H1 (cell line): Measurements from ENCODE around the gene TFCP2L1.

Experiments used
- BCL11A ChIP-seq, 2 experiments: IDR thresholded peaks; one replicate each; pipeline ENCODE4 v1.6.1; 2011; ENCODE audit warnings: low read depth in 2 of 2, low read length in 2 of 2, mild to moderate bottlenecking in 2 of 2
- CREB1 ChIP-seq: IDR thresholded peaks from 2 replicates; pipeline ENCODE4 v1.6.1; 2012; ENCODE audit warnings: inconsistent platforms
- EGR1 ChIP-seq: IDR thresholded peaks from 2 replicates; pipeline ENCODE4 v1.6.1; 2011; ENCODE audit warnings: low read depth, low read length, borderline replicate concordance
- KDM1A ChIP-seq: fragments of 200-600, 300-600 bp; sonication (generic); IDR thresholded peaks from 2 replicates; pipeline ENCODE4 v1.7.1; 2016; ENCODE audit warnings: mild to moderate bottlenecking, low read length, borderline replicate concordance
- NRF1 ChIP-seq: IDR thresholded peaks from 2 replicates; pipeline ENCODE4 v1.6.1; 2011; ENCODE audit warnings: mild to moderate bottlenecking, low read depth, low read length, improper control_type of control experiment
- POLR2A ChIP-seq, 2 experiments: IDR thresholded peaks; 1 replicate in 1 of 2; 2 replicates in 1 of 2; pipeline ENCODE4 v1.6.1; 2011; ENCODE audit warnings: low read depth in 2 of 2, low read length in 2 of 2, mild to moderate bottlenecking in 2 of 2; ENCODE audit errors: control extremely low read depth in 1 of 2
- POLR2AphosphoS5 ChIP-seq: IDR thresholded peaks from 2 replicates; pipeline ENCODE4 v1.6.1; 2011; ENCODE audit warnings: low read depth, low read length
- RBBP5 ChIP-seq: IDR thresholded peaks from 2 replicates; pipeline ENCODE4 v1.7.1; 2012; ENCODE audit warnings: low read depth, mild to moderate bottlenecking, inconsistent platforms, low read length, moderate library complexity, borderline replicate concordance
- SP1 ChIP-seq: IDR thresholded peaks from 2 replicates; pipeline ENCODE4 v1.6.1; 2011; ENCODE audit warnings: low read depth, low read length
- TAF1 ChIP-seq: IDR thresholded peaks from 2 replicates; pipeline ENCODE4 v1.6.1; 2011; ENCODE audit warnings: mild to moderate bottlenecking, low read depth, low read length
- TF ChIP-seq, protein P1 (sequence below), 3 experiments: IDR thresholded peaks; 1 replicate in 2 of 3; 2 replicates in 1 of 3; pipeline versions ENCODE4 v1.5.1 to v1.6.1; 2011; ENCODE audit warnings: low read length in 3 of 3, mild to moderate bottlenecking in 3 of 3, inconsistent platforms in 2 of 3, low read depth in 1 of 3, moderate library complexity in 1 of 3; ENCODE audit not compliant: insufficient read depth in 1 of 3; ENCODE audit errors: control extremely low read depth in 1 of 3
- TF ChIP-seq, protein P2 (sequence below): IDR thresholded peaks from 2 replicates; pipeline ENCODE4 v1.6.1; 2012; ENCODE audit warnings: inconsistent platforms
- TF ChIP-seq, protein P3 (sequence below): fragments of 300-600 bp; sonication (generic); IDR thresholded peaks from 2 replicates; pipeline ENCODE4 v1.7.1; 2012; ENCODE audit warnings: low read length, moderate library complexity, mild to moderate bottlenecking, inconsistent platforms; ENCODE audit not compliant: insufficient replicate concordance

DNA sequence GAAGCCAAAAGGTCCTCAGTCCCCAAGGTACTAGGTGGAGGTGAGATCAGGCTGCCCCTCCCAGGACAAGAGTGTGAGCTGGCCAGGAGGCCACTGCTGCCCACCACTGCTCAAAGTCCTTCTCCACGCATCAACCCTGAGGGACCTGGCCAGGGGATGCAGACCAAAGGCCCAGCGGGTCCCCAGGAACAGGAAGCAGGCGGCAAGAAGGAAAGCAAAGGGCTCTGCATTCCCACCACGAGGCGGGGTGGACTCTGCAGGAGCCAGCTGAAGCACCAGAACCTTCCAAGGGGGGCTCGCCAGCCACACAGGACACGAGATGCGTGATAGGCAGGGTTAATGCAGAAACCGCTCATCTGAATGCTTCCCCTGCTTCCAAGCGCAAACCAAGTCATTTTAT is 67.4 kb downstream of the TFCP2L1 start:
- TF ChIP-seq EGR1 (no peak), TAF1 (no peak), KDM1A (no peak), CREB1 (no peak), POLR2A (IDR thresholded peaks at IDR 0.05; ENCODE audit: control extremely low read depth in 1 of 2, low read depth in 2 of 2, low read length in 2 of 2) (no peak), RBBP5 (no peak), POLR2AphosphoS5 (no peak), NRF1 (no peak), BCL11A (IDR thresholded peaks at IDR 0.05; ENCODE audit: low read depth in 2 of 2, low read length in 2 of 2) (no peak), SP1 (no peak)
- TF ChIP-seq, protein P1, sequence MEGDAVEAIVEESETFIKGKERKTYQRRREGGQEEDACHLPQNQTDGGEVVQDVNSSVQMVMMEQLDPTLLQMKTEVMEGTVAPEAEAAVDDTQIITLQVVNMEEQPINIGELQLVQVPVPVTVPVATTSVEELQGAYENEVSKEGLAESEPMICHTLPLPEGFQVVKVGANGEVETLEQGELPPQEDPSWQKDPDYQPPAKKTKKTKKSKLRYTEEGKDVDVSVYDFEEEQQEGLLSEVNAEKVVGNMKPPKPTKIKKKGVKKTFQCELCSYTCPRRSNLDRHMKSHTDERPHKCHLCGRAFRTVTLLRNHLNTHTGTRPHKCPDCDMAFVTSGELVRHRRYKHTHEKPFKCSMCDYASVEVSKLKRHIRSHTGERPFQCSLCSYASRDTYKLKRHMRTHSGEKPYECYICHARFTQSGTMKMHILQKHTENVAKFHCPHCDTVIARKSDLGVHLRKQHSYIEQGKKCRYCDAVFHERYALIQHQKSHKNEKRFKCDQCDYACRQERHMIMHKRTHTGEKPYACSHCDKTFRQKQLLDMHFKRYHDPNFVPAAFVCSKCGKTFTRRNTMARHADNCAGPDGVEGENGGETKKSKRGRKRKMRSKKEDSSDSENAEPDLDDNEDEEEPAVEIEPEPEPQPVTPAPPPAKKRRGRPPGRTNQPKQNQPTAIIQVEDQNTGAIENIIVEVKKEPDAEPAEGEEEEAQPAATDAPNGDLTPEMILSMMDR (IDR thresholded peaks at IDR 0.05; ENCODE audit: control extremely low read depth in 1 of 3, insufficient read depth in 1 of 3, low read depth in 1 of 3, low read length in 3 of 3): no peak
- TF ChIP-seq, protein P2, sequence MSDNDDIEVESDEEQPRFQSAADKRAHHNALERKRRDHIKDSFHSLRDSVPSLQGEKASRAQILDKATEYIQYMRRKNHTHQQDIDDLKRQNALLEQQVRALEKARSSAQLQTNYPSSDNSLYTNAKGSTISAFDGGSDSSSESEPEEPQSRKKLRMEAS: no peak
- TF ChIP-seq, protein P3, sequence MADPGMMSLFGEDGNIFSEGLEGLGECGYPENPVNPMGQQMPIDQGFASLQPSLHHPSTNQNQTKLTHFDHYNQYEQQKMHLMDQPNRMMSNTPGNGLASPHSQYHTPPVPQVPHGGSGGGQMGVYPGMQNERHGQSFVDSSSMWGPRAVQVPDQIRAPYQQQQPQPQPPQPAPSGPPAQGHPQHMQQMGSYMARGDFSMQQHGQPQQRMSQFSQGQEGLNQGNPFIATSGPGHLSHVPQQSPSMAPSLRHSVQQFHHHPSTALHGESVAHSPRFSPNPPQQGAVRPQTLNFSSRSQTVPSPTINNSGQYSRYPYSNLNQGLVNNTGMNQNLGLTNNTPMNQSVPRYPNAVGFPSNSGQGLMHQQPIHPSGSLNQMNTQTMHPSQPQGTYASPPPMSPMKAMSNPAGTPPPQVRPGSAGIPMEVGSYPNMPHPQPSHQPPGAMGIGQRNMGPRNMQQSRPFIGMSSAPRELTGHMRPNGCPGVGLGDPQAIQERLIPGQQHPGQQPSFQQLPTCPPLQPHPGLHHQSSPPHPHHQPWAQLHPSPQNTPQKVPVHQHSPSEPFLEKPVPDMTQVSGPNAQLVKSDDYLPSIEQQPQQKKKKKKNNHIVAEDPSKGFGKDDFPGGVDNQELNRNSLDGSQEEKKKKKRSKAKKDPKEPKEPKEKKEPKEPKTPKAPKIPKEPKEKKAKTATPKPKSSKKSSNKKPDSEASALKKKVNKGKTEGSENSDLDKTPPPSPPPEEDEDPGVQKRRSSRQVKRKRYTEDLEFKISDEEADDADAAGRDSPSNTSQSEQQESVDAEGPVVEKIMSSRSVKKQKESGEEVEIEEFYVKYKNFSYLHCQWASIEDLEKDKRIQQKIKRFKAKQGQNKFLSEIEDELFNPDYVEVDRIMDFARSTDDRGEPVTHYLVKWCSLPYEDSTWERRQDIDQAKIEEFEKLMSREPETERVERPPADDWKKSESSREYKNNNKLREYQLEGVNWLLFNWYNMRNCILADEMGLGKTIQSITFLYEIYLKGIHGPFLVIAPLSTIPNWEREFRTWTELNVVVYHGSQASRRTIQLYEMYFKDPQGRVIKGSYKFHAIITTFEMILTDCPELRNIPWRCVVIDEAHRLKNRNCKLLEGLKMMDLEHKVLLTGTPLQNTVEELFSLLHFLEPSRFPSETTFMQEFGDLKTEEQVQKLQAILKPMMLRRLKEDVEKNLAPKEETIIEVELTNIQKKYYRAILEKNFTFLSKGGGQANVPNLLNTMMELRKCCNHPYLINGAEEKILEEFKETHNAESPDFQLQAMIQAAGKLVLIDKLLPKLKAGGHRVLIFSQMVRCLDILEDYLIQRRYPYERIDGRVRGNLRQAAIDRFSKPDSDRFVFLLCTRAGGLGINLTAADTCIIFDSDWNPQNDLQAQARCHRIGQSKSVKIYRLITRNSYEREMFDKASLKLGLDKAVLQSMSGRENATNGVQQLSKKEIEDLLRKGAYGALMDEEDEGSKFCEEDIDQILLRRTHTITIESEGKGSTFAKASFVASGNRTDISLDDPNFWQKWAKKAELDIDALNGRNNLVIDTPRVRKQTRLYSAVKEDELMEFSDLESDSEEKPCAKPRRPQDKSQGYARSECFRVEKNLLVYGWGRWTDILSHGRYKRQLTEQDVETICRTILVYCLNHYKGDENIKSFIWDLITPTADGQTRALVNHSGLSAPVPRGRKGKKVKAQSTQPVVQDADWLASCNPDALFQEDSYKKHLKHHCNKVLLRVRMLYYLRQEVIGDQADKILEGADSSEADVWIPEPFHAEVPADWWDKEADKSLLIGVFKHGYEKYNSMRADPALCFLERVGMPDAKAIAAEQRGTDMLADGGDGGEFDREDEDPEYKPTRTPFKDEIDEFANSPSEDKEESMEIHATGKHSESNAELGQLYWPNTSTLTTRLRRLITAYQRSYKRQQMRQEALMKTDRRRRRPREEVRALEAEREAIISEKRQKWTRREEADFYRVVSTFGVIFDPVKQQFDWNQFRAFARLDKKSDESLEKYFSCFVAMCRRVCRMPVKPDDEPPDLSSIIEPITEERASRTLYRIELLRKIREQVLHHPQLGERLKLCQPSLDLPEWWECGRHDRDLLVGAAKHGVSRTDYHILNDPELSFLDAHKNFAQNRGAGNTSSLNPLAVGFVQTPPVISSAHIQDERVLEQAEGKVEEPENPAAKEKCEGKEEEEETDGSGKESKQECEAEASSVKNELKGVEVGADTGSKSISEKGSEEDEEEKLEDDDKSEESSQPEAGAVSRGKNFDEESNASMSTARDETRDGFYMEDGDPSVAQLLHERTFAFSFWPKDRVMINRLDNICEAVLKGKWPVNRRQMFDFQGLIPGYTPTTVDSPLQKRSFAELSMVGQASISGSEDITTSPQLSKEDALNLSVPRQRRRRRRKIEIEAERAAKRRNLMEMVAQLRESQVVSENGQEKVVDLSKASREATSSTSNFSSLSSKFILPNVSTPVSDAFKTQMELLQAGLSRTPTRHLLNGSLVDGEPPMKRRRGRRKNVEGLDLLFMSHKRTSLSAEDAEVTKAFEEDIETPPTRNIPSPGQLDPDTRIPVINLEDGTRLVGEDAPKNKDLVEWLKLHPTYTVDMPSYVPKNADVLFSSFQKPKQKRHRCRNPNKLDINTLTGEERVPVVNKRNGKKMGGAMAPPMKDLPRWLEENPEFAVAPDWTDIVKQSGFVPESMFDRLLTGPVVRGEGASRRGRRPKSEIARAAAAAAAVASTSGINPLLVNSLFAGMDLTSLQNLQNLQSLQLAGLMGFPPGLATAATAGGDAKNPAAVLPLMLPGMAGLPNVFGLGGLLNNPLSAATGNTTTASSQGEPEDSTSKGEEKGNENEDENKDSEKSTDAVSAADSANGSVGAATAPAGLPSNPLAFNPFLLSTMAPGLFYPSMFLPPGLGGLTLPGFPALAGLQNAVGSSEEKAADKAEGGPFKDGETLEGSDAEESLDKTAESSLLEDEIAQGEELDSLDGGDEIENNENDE: no peak
